ENCODE data around the gene AASDHPPT. TPM values are rescaled to one million over a fixed set of nuclear protein-coding genes. Genes with fewer than 3 reads are reported as not detected.

The AASDHPPT gene
- total RNA-seq (2022; extraction: Qiagen RNA extraction) = 28.4 to 34.2 TPM (median 30.0 TPM) in 5 replicates

GRCh38 chr11:106077609-106078455 lies at the start of gene AASDHPPT:
TSS of gene AASDHPPT (plus strand) at chr11:106077662. CDS start at chr11:106077711, 49 bp downstream.

GRCh38 chr11:106076919-106077608 lies 398 bp upstream of the AASDHPPT start, which contains the start of gene KBTBD3:
TSS of gene KBTBD3 (minus strand) at chr11:106077347. CDS start at chr11:106059097, 18,250 bp downstream.

Other genes with a start within 250 kb of the AASDHPPT start
- gene MSANTD4, start 55.4 kb upstream of the AASDHPPT start, total RNA-seq (2022; extraction: Qiagen RNA extraction) = 7.7 to 9.9 TPM (median 9.1 TPM) in 5 replicates
- 0.82 to 2.5 TPM (median 1.5 TPM) in 5 replicates for gene KBTBD3, start 315 bp upstream of the AASDHPPT start, total RNA-seq (2022; extraction: Qiagen RNA extraction)

Data from A549 treated with Mapracorat at 1 μM for 4 hours (cell line).